GM18907 (cell line): ENCODE results near the gene SPSB3.

Source experiments
- ATAC-seq: cut with Tn5 transposase; IDR thresholded peaks from one replicate; pipeline ENCODE4 v1.9.1; 2021; ENCODE audit warnings: mild to moderate bottlenecking, moderate library complexity; ENCODE audit not compliant: unreplicated experiment

SPSB3 gene

DNA sequence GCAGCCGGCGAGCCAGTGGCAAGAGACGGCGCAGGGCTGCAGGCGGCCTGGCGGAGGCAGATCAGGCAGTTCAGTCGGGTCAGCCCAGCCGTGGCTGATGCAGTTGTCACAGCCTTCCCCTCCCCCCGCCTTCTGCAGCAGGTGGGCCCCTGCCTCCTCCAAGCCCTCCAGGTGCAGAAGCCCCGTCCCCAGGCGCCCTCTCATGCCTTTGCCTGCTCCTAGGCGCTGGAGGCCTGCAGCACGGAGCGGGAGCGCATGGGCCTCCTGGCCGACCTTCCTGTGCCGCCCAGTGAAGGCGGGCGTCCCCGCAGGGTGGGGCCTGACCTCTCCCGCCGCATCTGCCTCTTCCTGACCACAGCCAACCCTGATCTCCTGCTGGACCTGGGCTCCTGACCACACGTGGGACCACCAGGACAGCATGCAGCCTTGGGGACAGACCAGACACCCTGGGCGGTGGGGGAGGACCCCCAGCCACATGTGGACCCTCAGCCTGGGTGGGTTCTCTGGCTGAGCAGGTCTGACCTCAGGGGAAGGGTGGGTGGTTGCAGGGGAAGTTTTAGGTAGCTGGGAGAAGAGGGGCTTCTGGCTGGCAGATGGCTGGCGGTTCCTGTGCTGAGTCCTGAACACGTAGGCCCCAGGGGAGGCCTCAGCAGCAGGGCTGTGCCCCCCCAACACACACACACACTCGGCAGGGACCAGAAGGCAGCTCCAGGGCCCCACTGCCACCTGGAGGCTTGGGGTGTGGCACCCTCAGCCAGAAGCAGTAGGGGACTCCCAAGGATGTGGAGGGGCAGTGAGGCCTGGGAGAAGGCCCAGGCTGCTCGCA is 6.3 kb downstream of the SPSB3 start:
- no peak for ATAC-seq

DNA sequence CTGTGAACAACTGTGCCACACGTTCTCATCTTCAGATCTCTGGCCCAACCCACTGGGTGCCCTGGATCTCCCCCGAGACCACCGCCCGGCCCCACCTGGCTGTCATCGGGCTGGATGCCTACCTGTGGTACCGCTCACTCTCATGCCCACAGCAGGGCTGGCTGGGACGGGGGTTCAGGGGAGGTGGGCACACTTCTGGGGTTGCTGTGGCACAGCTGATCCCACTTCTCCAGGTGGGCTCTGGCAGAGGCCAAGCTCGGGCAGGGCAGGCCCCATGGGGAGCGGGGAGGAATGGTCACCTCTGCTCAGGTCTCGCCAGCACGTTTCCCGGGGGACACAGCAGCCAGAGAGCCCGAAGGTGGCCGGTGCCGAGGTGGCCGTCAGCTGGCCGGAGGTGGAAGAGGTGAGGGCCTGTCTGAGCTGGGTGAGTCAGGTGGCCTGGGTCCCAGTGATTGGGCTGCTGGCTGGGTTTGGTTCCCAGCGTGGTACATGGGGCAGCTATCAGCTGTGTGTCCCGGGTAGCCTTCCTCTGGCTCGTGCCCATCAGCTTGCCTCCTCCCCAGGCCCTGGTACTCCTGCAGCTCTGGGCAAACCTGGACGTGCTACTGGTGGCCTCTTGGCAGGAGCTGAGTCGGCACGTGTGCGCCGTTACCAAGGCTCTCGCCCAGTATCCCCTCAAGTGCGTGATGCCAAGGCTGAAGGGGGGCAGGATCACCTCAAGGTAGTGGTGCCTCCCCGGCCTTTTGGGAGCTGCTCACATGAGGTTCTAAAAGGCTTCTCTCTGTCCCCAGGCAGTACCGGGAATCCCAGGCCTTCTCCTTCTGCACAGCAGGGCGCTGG is 7.1 kb downstream of the SPSB3 start:
- no peak for ATAC-seq

DNA sequence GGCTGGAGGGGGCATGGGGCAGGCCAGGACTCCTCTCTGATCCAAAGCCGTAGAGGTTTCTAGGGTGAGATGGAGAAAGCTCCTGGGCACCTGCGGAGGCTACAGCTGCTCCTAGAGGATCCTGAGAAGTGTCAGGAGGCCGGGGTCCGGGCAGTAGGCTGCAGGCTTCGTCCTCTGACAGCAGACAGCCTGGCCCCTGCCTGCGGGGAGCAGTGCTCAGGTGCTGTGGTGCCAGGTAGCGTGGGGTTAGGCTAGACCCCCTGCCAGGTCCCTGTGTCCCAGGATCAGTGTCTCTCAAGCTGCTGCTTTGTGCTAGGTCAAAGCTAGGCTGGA is 8.0 kb downstream of the SPSB3 start:
- ATAC-seq: no peak

GRCh38 chr16:1773703-1774447 is 8.5 kb downstream of the SPSB3 start:
- ATAC-seq: peak; percentile 0

DNA sequence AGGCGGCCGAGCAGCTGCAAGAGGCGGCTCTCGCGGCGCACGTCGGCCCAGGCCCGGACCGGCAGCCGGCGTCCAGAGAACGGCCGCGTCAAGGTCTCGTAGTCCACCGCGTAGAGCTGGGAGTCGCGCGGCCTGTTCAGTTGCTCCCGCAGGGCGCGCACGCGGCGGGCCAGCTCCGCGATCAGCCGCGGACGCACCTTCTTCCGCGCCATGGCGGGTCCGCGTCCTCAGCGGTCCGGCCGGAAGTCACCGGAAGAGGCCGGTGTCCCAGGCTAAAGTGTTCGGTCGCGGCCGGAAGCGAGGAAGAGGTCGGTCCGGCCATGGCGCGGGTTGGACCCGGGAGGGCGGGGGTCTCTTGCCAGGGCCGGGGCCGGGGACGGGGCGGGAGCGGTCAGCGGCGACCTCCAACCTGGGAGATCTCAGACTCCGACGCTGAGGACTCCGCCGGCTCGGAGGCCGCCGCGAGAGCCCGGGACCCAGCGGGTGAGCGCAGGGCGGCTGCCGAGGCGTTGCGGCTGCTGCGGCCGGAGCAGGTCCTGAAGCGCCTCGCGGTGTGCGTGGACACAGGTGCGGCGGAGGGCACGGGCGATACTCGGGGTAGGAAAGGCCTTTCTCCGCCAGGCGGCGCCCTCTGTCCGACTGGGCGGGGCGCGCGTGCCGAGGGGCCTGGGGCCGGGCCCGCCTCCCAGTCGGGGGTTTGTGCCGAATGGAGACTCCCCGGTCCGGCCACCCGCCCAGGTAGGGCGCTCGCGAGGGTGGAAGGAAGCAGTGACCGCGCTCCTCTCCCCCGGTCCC is 9.3 kb downstream of the SPSB3 start, which contains the start of gene MRPS34:
Gene MRPS34, minus strand, starts transcription at position 227 of the 795 bp plus-strand sequence. Its CDS starts 15 bp downstream, at position 212.
- ATAC-seq: peak; percentile 51

DNA sequence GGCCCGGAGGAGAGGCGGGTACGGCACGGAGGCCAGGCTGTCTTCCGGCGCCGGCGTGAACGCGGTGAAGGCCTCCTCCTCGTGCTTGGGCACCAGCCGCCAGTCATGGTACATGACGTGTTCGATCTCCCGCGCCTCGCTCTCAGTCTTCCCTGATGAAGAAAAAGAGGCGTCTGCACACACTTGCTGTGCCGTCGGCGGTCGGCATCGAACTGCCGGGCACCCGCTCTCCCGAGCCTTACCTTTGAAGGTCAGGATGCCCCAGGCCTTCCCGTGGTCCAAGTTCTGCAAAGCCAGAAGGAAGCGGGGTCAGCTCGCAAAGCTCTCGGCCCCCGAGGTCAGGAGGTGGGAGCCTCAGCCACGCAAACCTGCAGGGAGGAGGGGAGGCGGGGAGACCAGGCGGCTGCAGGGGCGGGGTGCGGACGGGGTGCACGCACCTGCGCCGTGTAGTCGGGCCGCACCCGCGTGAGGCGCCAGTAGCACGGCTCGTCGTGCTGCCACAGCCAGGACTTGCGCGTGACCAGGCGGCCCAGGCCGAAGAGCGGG is 9.9 kb downstream of the SPSB3 start, which contains the start of gene EME2:
Gene EME2, plus strand, starts transcription at position 449 of the 546 bp plus-strand sequence. CDS start 418 bp downstream, outside the sequence.
- ATAC-seq: peak; percentile 12

GRCh38 chr16:1771864-1772361 is 10.5 kb downstream of the SPSB3 start:
- ATAC-seq: no peak

DNA sequence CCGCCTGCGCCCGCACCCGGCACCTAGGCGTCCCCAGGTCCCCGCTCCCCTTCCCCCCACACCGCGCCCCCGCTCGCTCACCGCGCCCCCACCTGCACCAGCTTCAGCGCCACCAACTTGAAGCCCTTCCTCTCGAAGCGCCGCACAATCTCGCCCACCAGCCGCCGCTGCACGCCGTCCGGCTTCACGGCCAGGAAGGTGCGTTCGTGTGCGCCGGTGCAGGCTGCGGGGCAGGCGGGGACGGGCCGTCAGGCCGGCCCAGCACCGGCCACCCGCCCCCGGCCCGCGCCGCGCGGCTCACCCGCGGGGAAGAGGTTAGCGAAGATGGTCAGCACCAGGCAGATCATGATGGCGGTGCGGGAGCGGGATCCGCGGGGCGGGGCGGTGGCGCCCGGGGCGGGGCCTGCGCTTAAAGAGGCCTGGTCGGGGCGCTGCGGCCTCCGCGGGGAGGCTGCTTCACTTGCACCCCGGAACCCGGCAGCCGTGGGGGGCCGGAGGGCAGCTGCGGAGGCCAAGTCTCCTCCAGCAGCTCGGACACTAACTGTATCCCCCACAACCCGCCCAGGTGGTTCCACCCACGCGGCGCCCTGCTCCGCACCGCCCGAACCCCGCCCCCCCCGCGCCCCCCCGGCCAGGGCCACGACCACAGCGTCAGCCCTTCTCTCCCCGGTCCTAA is 11.0 kb downstream of the SPSB3 start, which contains the start of gene NME3:
Gene NME3, minus strand, starts transcription at position 356 of the 676 bp plus-strand sequence. Its CDS starts 9 bp downstream, at position 347.
- no peak for ATAC-seq

DNA sequence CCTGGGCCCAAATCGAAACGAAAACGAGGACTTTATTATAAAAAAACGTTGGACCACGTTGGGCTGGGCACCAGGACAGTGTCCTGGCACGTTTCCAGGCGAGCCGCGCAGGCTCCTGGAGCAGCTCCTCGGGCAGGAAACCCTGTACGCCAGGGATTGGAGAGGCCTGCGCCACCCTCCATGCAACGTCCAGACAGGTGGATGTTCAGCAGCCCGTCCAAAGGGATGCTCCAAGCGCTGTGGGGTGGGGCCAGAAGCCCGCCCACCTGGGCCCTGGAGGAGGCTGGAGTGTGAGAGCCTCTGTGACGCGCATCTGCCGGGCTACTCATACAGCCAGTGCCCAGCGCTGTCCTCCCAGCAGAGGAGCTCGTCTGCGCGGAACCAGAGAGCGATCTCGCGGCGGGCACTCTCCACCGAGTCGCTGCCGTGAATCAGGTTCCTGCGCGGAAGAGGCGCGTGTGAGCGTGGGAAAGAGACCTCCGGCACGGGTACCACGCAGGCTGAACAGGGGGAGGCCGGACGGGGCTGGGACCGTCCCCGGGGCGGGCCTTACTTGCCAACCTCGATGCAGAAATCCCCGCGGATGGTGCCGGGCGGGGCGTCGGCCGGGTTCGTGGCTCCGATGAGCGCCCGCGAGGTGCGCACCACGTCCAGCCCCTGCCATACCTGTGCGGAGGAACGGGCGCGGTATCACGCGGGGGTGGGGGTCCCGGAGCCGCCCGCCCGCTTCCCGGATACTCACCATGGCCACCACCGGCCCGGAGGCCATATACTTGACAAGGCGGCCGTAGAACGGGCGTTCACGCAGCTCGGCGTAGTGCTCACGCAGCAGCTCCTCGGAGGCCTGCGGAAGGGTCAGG is 11.8 kb downstream of the SPSB3 start:
- no peak for ATAC-seq

GRCh38 chr16:1769402-1770300 is 12.7 kb downstream of the SPSB3 start:
- no peak for ATAC-seq

GRCh38 chr16:1768767-1769401 is 13.5 kb downstream of the SPSB3 start:
- no peak for ATAC-seq

DNA sequence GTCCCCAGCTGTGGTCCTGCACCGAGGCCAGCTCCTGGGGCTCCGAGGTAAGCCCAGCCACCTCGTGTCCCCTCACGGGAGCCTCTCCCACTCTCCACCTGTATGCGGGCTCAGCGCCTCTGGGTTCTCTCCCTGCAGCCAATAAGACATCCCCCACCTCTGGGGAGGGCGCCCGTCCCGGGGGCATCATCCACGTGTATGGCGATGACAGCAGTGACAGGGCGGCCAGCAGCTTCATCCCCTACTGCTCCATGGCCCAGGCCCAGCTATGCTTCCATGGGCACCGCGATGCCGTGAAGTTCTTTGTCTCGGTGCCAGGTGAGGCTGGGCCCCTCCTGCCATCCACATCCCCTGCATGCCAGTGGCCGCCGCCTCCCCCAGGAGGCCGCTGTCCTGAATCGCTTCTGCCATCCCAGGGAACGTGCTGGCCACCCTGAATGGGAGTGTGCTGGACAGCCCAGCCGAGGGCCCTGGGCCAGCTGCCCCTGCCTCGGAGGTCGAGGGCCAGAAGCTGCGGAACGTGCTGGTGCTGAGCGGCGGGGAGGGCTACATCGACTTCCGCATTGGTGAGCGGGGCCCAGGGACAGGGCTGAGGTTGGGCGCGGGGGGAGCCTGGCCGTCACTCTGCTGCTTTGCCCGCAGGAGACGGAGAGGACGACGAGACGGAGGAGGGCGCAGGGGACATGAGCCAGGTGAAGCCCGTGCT is 14.2 kb downstream of the SPSB3 start:
- ATAC-seq: no peak

- ATAC-seq: no peak
These were observed 15.0 kb downstream of the SPSB3 start for GRCh38 chr16:1767116-1767994.

DNA sequence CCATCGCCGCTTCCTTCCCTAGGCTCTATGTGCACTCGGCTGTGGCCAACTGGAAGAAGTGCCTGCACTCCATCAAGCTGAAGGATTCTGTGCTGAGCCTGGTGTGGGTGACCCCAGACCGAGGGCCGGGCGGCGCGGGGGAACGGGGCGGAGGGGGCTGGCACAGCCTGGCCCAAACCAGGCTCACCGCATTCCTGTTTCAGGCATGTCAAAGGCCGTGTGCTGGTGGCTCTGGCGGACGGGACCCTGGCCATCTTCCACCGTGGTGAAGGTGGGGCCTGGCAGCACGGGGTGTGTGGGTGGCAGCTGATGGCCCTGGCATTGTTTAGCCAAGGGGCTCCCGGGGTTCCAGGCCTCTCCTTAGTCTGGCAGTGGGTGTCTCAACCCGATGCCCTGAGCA is 15.7 kb downstream of the SPSB3 start:
- ATAC-seq: no peak

- no peak for ATAC-seq
These were observed 16.1 kb downstream of the SPSB3 start for GRCh38 chr16:1766231-1766630.
